H9 (cell line): ENCODE measurements around the gene GLIPR2. TPM values are rescaled to one million over a fixed set of nuclear protein-coding genes. Genes with fewer than 3 reads are reported as not detected.

Experiments
- DNase-seq: peaks from one replicate; pipeline ENCODE4 v3.0.0-alpha.2; 2017
- H2AFZ ChIP-seq: one replicate; pipeline ENCODE4 v1.6.1; 2013; ENCODE audit warnings: mild to moderate bottlenecking, low read length, control low read depth, moderate library complexity
- H2AK5ac ChIP-seq: 2 replicates; pipeline ENCODE4 v1.6.1; 2013; ENCODE audit warnings: low read length, control low read depth, mixed read lengths; ENCODE audit not compliant: insufficient read length
- H2BK120ac ChIP-seq: one replicate; pipeline ENCODE4 v1.6.1; 2013; ENCODE audit warnings: low read depth, mild to moderate bottlenecking, low read length, control low read depth, inconsistent platforms; ENCODE audit not compliant: poor library complexity, severe bottlenecking
- H2BK12ac ChIP-seq: 2 replicates; pipeline ENCODE4 v1.6.1; 2013; ENCODE audit warnings: low read length, control low read depth, mixed read lengths, low read depth; ENCODE audit not compliant: insufficient read length
- H2BK15ac ChIP-seq: 2 replicates; pipeline ENCODE4 v1.6.1; 2013; ENCODE audit warnings: low read depth, low read length, control low read depth
- H2BK20ac ChIP-seq: one replicate; pipeline ENCODE4 v1.6.1; 2013; ENCODE audit warnings: low read depth, mild to moderate bottlenecking, low read length, control low read depth, inconsistent platforms; ENCODE audit not compliant: poor library complexity, severe bottlenecking
- H2BK5ac ChIP-seq: 2 replicates; pipeline ENCODE4 v1.6.1; 2013; ENCODE audit warnings: low read length, control low read depth, mixed read lengths; ENCODE audit not compliant: insufficient read length
- H3K14ac ChIP-seq: 2 replicates; pipeline ENCODE4 v1.6.1; 2013; ENCODE audit warnings: low read length, control low read depth; ENCODE audit not compliant: insufficient read depth
- H3K18ac ChIP-seq: 2 replicates; pipeline ENCODE4 v1.6.1; 2013; ENCODE audit warnings: low read depth, mild to moderate bottlenecking, mixed read lengths, low read length, control low read depth; ENCODE audit not compliant: insufficient read length
- H3K23ac ChIP-seq: 2 replicates; pipeline ENCODE4 v1.6.1; 2013; ENCODE audit warnings: low read length, control low read depth, mixed read lengths, low read depth; ENCODE audit not compliant: insufficient read length
- H3K23me2 ChIP-seq: 2 replicates; pipeline ENCODE4 v1.6.1; 2013; ENCODE audit warnings: low read depth, mild to moderate bottlenecking, mixed read lengths, low read length, control low read depth; ENCODE audit not compliant: insufficient read length, poor library complexity, severe bottlenecking
- H3K27ac ChIP-seq: 2 replicates; pipeline ENCODE4 v1.5.1; 2013; ENCODE audit warnings: low read length, control low read depth, mixed read lengths, low read depth; ENCODE audit not compliant: insufficient read length
- H3K27me3 ChIP-seq: 2 replicates; pipeline ENCODE4 v1.6.1; 2013; ENCODE audit warnings: low read length, control low read depth, inconsistent platforms; ENCODE audit not compliant: insufficient read depth
- H3K4ac ChIP-seq: 2 replicates; pipeline ENCODE4 v1.6.1; 2013; ENCODE audit warnings: low read depth, mild to moderate bottlenecking, control low read depth, inconsistent platforms, low read length, moderate library complexity
- H3K4me1 ChIP-seq: 2 replicates; pipeline ENCODE4 v1.6.1; 2013; ENCODE audit warnings: low read length, control low read depth, inconsistent platforms; ENCODE audit not compliant: insufficient read depth
- H3K4me2 ChIP-seq: 2 replicates; pipeline ENCODE4 v1.6.1; 2013; ENCODE audit warnings: low read length, control low read depth, mixed read lengths; ENCODE audit not compliant: insufficient read length, insufficient read depth
- H3K56ac ChIP-seq: 2 replicates; pipeline ENCODE4 v1.6.1; 2013; ENCODE audit warnings: low read depth, mild to moderate bottlenecking, mixed read lengths, low read length, control low read depth; ENCODE audit not compliant: insufficient read length
- H3K79me1 ChIP-seq: 2 replicates; pipeline ENCODE4 v1.6.1; 2013; ENCODE audit warnings: low read depth, mild to moderate bottlenecking, moderate library complexity, low read length, control low read depth, inconsistent platforms; ENCODE audit not compliant: insufficient read depth, poor library complexity, severe bottlenecking
- H3K79me2 ChIP-seq: 2 replicates; pipeline ENCODE4 v1.6.1; 2013; ENCODE audit warnings: low read length, control low read depth, inconsistent platforms; ENCODE audit not compliant: insufficient read depth
- H3K9ac ChIP-seq: 2 replicates; pipeline ENCODE4 v1.6.1; 2013; ENCODE audit warnings: low read length, control low read depth, mixed read lengths; ENCODE audit not compliant: insufficient read length; ENCODE audit errors: extremely low read depth
- H3K9me3 ChIP-seq: one replicate; pipeline ENCODE4 v1.6.1; 2013; ENCODE audit warnings: low read depth, low read length, inconsistent platforms; ENCODE audit not compliant: control insufficient read depth
- H3T11ph ChIP-seq: one replicate; pipeline ENCODE4 v1.6.1; 2013; ENCODE audit warnings: mild to moderate bottlenecking, low read length, control low read depth, inconsistent platforms
- H4K20me1 ChIP-seq: one replicate; pipeline ENCODE4 v1.6.1; 2013; ENCODE audit not compliant: control insufficient read depth, insufficient read length, insufficient read depth
- H4K5ac ChIP-seq: 2 replicates; pipeline ENCODE4 v1.6.1; 2013; ENCODE audit warnings: low read depth, mild to moderate bottlenecking, mixed read lengths, low read length, control low read depth; ENCODE audit not compliant: insufficient read length
- H4K8ac ChIP-seq: replicated peaks from 2 replicates; pipeline ENCODE4 v1.6.1; 2013; ENCODE audit warnings: low read length, control low read depth, mixed read lengths, low read depth; ENCODE audit not compliant: insufficient read length
- H4K91ac ChIP-seq: 2 replicates; pipeline ENCODE4 v1.6.1; 2013; ENCODE audit warnings: low read depth, mild to moderate bottlenecking, moderate library complexity, mixed read lengths, low read length, control low read depth; ENCODE audit not compliant: insufficient read length
- H3K27ac Mint-ChIP-seq, 3 experiments: 2 replicates in 2 of 3; 3 replicates in 1 of 3; pipeline ENCODE4 v1.8.0; 2020 to 2021; ENCODE audit warnings: mixed read lengths in 3 of 3, mild to moderate bottlenecking in 1 of 3, moderate library complexity in 1 of 3
- H3K27me3 Mint-ChIP-seq: 2 replicates; pipeline ENCODE4 v1.8.0; 2021; ENCODE audit warnings: low read depth, mild to moderate bottlenecking, moderate library complexity, mixed read lengths
- H3K36me3 Mint-ChIP-seq, 3 experiments: 2 replicates in 2 of 3; 3 replicates in 1 of 3; pipeline ENCODE4 v1.8.0; 2020 to 2021; ENCODE audit warnings: low read depth in 3 of 3, mixed read lengths in 3 of 3; ENCODE audit not compliant: insufficient read depth in 1 of 3
- H3K4me1 Mint-ChIP-seq, 2 experiments: 2 replicates each; pipeline ENCODE4 v1.8.0; 2020; ENCODE audit warnings: mixed read lengths in 2 of 2
- H3K4me3 Mint-ChIP-seq, 2 experiments: 2 replicates in 1 of 2; 3 replicates in 1 of 2; pipeline ENCODE4 v1.8.0; 2020 to 2021; ENCODE audit warnings: mild to moderate bottlenecking in 2 of 2, mixed read lengths in 2 of 2, moderate library complexity in 1 of 2
- H3K9me3 Mint-ChIP-seq, 2 experiments: 2 replicates in 1 of 2; 3 replicates in 1 of 2; pipeline ENCODE4 v1.8.0; 2020; ENCODE audit warnings: mild to moderate bottlenecking in 2 of 2, mixed read lengths in 2 of 2, moderate library complexity in 1 of 2
- CTCF ChIP-seq: fragments of 200-600 bp; sonication (generic); conservative IDR thresholded peaks from 3 replicates; pipeline ENCODE4 v1.8.0; 2021; ENCODE audit warnings: antibody characterized with exemption, mild to moderate bottlenecking
- WGBS: extraction: QIAGEN DNeasy Blood & Tissue Kit; methylation state at CpG from one replicate; pipeline ENCODE4 v1.1.7; 2013; ENCODE audit warnings: missing lambda C conversion rate, low lambda C conversion rate, mixed read lengths; ENCODE audit not compliant: insufficient read length; ENCODE audit errors: extremely low coverage; 5-methylcytosine and 5-hydroxymethylcytosine counted together
- total RNA-seq: library from RNA; stranded (reverse); gene quantifications from 2 replicates; pipeline ENCODE4 v1.2.1, GENCODE V29; 2021

The GLIPR2 gene
- total RNA-seq, 1 experiment from 2014 or later, result 10.0 TPM

- no peaks in the 10 kb centered on the region for H3K9me3 ChIP-seq
Measured at GRCh38 chr9:36142510-36143244, 6.1 kb downstream of the GLIPR2 start.

More at GRCh38 chr9:36142510-36143244, 6.1 kb downstream of the GLIPR2 start:
- Histone ChIP-seq H2BK20ac (no peak overlapping the region), H3K23ac (no peak overlapping the region), H2BK5ac (no peak overlapping the region), H3K18ac (no peak overlapping the region), H4K5ac (no peak overlapping the region), H3K79me2 (no peaks in the 10 kb centered on the region), H3K9ac (no peak overlapping the region), H2AK5ac (no peak overlapping the region), H3K27me3 (peaks cover 12% of the 10 kb centered on the region), H3K23me2 (no peaks in the 10 kb centered on the region), H3K79me1 (no peaks in the 10 kb centered on the region), H3K14ac (no peak overlapping the region), H2AFZ (no peak overlapping the region), H2BK120ac (no peak overlapping the region), H4K91ac (no peak overlapping the region), H4K8ac (no peak overlapping the region), H3K4me2 (no peak overlapping the region), H3K27ac (no peak overlapping the region), H3K4me1 (no peaks in the 10 kb centered on the region), H2BK15ac (no peak overlapping the region), H4K20me1 (no peaks in the 10 kb centered on the region), H3T11ph (no peak overlapping the region), H2BK12ac (no peak overlapping the region), H3K4ac (no peak overlapping the region), H3K56ac (no peak overlapping the region)
- no peak overlapping the region for H3K4me3 Mint-ChIP-seq
- peaks cover 58% of the 10 kb centered on the region for H3K27me3 Mint-ChIP-seq
- no peak overlapping the region for H3K27ac Mint-ChIP-seq
- H3K36me3 Mint-ChIP-seq, result peaks cover 13 to 19% (median 17%) of the 10 kb centered on the region in 3 experiments; a peak in 6 of 7 replicates
- TF ChIP-seq CTCF, result no peak
- peaks cover 12 to 13% of the 10 kb centered on the region in 2 experiments for H3K9me3 Mint-ChIP-seq
- no CpG with 5 or more reads among the region's 12 CpGs for WGBS
- H3K4me1 Mint-ChIP-seq, result peaks cover 3 to 10% of the 10 kb centered on the region in 2 experiments; a peak in 2 of 4 replicates
- DNase-seq, result no peak
